Neural progenitor cell (in vitro differentiated cells): Measurements from ENCODE around the gene POFUT2.

ENCODE experiments used
- CTCF ChIP-seq: fragments of 200-600 bp; sonication (generic); IDR thresholded peaks from 2 replicates; pipeline ENCODE4 v1.5.1; 2017; ENCODE audit warnings: antibody characterized with exemption, mild to moderate bottlenecking
- EZH2 ChIP-seq: fragments of 200-600 bp; sonication (generic); IDR thresholded peaks from 2 replicates; pipeline ENCODE4 v1.6.1; 2017; ENCODE audit warnings: antibody characterized with exemption, mild to moderate bottlenecking, moderate library complexity
- EZH2phosphoT487 ChIP-seq: fragments of 200-600 bp; sonication (generic); IDR thresholded peaks from 2 replicates; pipeline ENCODE4 v1.6.1; 2017; ENCODE audit warnings: antibody characterized with exemption

GRCh38 chr21:45250272-45250671, 37.4 kb downstream of the POFUT2 start:
- no peak for TF ChIP-seq CTCF
- no peak for TF ChIP-seq EZH2phosphoT487
- TF ChIP-seq EZH2 = no peak
